ENCODE measurements around the gene VDR. TPM values are rescaled to one million over a fixed set of nuclear protein-coding genes. Genes with fewer than 3 reads are reported as not detected.

Gene VDR
- polyA plus RNA-seq, 3 donors from 2014 or later: 0.04 TPM; not detected in 2

GRCh38 chr12:47825173-47825639, 79.6 kb downstream of the VDR start:
- Mint-ChIP-seq H3K4me1 (peaks cover 23 to 41% of the 10 kb centered on the region in 2 donors), H3K27ac (peak overlapping the region in 3 of 6 donors; percentile 13 to 82 (median 57)), H3K27me3 (ENCODE audit: low read depth in 3 of 3) (peaks cover 0 to 10% (median 0%) of the 10 kb centered on the region in 3 donors), H3K9me3 (no peaks in the 10 kb centered on the region), H3K36me3 (no peaks in the 10 kb centered on the region), H3K4me3 (no peak overlapping the region)
- no peak for DNase-seq

- Mint-ChIP-seq H3K27ac (peak overlapping the region; percentile 13 to 82 (median 64)), H3K4me1 (peaks cover 25 to 44% of the 10 kb centered on the region in 2 donors), H3K4me3 (peak overlapping the region in 4 of 5 donors; percentile 7 to 46 (median 30)), H3K27me3 (ENCODE audit: low read depth in 3 of 3) (peaks cover 0 to 10% (median 0%) of the 10 kb centered on the region in 3 donors), H3K9me3 (no peaks in the 10 kb centered on the region), H3K36me3 (no peaks in the 10 kb centered on the region)
- no peak for DNase-seq
Measured at GRCh38 chr12:47824635-47825034, 80.2 kb downstream of the VDR start.

GRCh38 chr12:47824198-47824597, 80.6 kb downstream of the VDR start:
- Mint-ChIP-seq H3K27me3 (ENCODE audit: low read depth in 3 of 3) (peaks cover 0 to 10% (median 0%) of the 10 kb centered on the region in 3 donors), H3K36me3 (no peaks in the 10 kb centered on the region), H3K4me3 (peak overlapping the region in 4 of 5 donors; percentile 25 to 46 (median 39)), H3K9me3 (no peaks in the 10 kb centered on the region), H3K4me1 (peaks cover 25 to 44% of the 10 kb centered on the region in 2 donors), H3K27ac (peak overlapping the region; percentile 27 to 81 (median 64))
- DNase-seq: no peak

- Mint-ChIP-seq H3K9me3 (no peaks in the 10 kb centered on the region), H3K4me1 (peaks cover 27 to 47% of the 10 kb centered on the region in 2 donors), H3K27ac (peak overlapping the region in 5 of 6 donors; percentile 27 to 81 (median 64)), H3K4me3 (peak overlapping the region in 1 of 5 donors; percentile 49), H3K36me3 (no peaks in the 10 kb centered on the region), H3K27me3 (ENCODE audit: low read depth in 3 of 3) (peaks cover 3 to 17% (median 5%) of the 10 kb centered on the region in 3 donors)
- DNase-seq: no peak
Measured at GRCh38 chr12:47823422-47824086, 81.2 kb downstream of the VDR start.

- H3K4me1 Mint-ChIP-seq: peaks cover 34 to 53% of the 10 kb centered on the region in 2 donors
- H3K27ac Mint-ChIP-seq: no peak overlapping the region
- H3K27me3 Mint-ChIP-seq (ENCODE audit: low read depth in 3 of 3): peaks cover 8 to 17% (median 8%) of the 10 kb centered on the region in 3 donors
- no peaks in the 10 kb centered on the region for H3K36me3 Mint-ChIP-seq
- no peak for DNase-seq
- H3K9me3 Mint-ChIP-seq: no peaks in the 10 kb centered on the region
- H3K4me3 Mint-ChIP-seq: no peak overlapping the region
Measured at GRCh38 chr12:47822863-47823262, 81.9 kb downstream of the VDR start.

GRCh38 chr12:47822401-47822800, 82.4 kb downstream of the VDR start:
- H3K36me3 Mint-ChIP-seq: no peaks in the 10 kb centered on the region
- H3K27ac Mint-ChIP-seq: peak overlapping the region in 4 of 6 donors; percentile 15 to 88 (median 44)
- H3K27me3 Mint-ChIP-seq (ENCODE audit: low read depth in 3 of 3): peaks cover 8 to 17% (median 8%) of the 10 kb centered on the region in 3 donors
- H3K9me3 Mint-ChIP-seq: no peaks in the 10 kb centered on the region
- H3K4me3 Mint-ChIP-seq: peak overlapping the region in 2 of 5 donors; percentile 4 to 23
- H3K4me1 Mint-ChIP-seq: peaks cover 39 to 58% of the 10 kb centered on the region in 2 donors
- DNase-seq: no peak

DNA sequence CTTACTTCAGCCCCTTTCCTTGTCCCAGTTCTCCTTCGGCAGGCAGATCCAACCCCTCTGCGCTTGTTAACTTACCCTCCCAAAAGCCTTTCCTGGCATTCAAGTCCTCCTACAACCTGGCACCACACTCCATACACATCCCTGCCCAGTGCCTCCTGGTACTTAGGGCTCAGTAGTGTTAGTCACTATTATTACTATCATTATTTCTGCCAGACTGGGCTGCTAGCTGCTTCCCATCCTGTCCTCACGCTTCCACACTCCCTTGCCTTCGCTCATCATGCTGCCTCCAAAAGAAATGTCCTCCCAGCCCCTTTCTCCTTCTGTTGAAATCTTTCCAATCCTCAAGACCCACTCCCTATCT, 83.5 kb downstream of the VDR start:
- H3K27me3 Mint-ChIP-seq (ENCODE audit: low read depth in 3 of 3): peaks cover 8 to 17% (median 8%) of the 10 kb centered on the region in 3 donors
- DNase-seq: no peak
- no peaks in the 10 kb centered on the region for H3K36me3 Mint-ChIP-seq
- H3K4me1 Mint-ChIP-seq: peaks cover 49 to 69% of the 10 kb centered on the region in 2 donors
- peak overlapping the region in 5 of 6 donors; percentile 26 to 93 (median 75) for H3K27ac Mint-ChIP-seq
- no peaks in the 10 kb centered on the region for H3K9me3 Mint-ChIP-seq
- H3K4me3 Mint-ChIP-seq: peak overlapping the region; percentile 59 to 89 (median 86)

DNA sequence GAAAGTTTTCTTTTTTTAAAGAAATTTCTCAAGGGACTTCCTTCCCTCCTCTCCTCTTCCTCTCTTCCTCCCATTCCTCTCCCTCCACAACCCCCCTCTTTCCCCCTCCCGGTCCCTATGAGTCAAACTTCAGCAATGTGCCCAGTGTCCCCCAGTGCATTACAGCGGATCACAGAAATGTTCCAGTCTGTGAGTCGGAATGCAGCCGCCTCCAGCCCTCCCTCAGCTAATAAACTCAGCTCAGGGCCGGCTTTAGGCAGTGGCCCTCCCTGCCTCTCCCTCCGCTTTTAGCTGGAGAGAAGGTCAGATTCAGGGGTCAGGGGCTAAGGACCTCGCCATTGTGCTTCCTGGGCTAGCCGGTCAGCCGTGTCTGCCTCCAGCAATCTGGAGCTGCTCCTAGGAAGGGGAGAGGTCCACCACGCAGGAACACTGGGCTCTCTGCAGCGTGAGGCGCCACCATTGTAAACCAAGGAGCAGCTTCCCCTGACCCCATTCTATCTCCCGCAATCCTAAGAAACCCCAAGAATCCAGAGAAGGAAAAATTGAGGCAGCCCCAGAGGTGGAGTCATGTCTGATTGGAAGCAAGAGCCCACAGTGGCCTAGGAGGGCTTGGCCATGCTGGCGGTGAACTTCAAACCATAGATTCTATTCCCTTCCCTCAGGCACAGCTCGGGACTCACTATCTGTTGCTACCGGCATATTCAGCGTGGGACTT, 84.0 kb downstream of the VDR start:
- Mint-ChIP-seq H3K4me3 (peak overlapping the region; percentile 83 to 89 (median 87)), H3K36me3 (no peaks in the 10 kb centered on the region), H3K27me3 (ENCODE audit: low read depth in 3 of 3) (peaks cover 8 to 17% (median 8%) of the 10 kb centered on the region in 3 donors), H3K27ac (peak overlapping the region; percentile 88 to 95 (median 93)), H3K4me1 (peaks cover 55 to 74% of the 10 kb centered on the region in 2 donors), H3K9me3 (no peaks in the 10 kb centered on the region)
- no peak for DNase-seq

DNA sequence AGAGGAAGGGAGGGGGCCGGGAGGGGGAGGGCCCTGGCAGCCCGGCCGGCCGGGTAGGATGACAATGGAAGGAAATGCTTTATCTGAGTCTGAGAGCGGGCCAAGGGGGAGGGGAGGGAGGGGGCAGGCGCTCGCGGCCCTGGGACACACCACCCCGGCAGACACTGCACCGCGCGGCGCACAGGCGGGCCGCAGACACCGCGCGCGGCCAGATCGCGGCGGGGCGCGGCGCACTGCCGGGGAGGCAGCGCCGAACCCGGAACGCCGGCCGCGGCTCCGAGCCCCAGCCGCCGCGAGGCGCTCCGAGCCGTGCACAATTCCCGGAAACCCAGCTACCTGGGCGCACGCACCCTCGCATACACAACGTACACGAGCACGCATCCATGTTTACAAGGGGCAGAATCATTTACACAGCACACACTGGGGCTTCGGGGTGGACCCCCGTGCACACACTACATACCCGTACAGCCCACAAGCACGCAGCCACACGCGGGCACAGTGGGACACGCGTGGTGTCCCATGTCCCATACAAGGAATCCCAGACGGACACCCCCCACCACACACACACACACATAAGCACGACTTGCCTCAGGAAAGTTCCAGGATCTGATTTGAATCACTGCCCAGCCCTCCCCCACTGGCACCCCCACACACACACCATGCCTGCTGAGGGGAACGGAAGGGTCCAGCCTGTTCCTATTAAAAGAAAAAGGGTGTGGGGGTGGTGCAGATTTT, 84.7 kb downstream of the VDR start, which contains the start of gene HDAC7:
HDAC7 (minus strand) TSS at position 8 of the 735 bp plus-strand sequence. CDS start 118 bp downstream, outside the sequence.
- Mint-ChIP-seq H3K27ac (peak within 1 kb of the TSS; percentile 91 to 98 (median 94)), H3K9me3 (no peaks in the 10 kb centered on the region), H3K4me3 (peak within 1 kb of the TSS; percentile 86 to 94 (median 89)), H3K4me1 (peaks cover 62 to 79% of the 10 kb centered on the region in 2 donors), H3K27me3 (ENCODE audit: low read depth in 3 of 3) (peaks cover 8 to 17% (median 8%) of the 10 kb centered on the region in 3 donors), H3K36me3 (no peaks in the 10 kb centered on the region)
- DNase-seq: peak; percentile 68 to 69 (median 68)

GRCh38 chr12:47819138-47819895, 85.5 kb downstream of the VDR start:
- Mint-ChIP-seq H3K4me1 (peaks cover 62 to 79% of the 10 kb centered on the region in 2 donors), H3K36me3 (no peaks in the 10 kb centered on the region), H3K9me3 (no peaks in the 10 kb centered on the region), H3K4me3 (peak overlapping the region; percentile 78 to 94 (median 86)), H3K27ac (peak overlapping the region; percentile 74 to 98 (median 92)), H3K27me3 (ENCODE audit: low read depth in 3 of 3) (peaks cover 8 to 17% (median 8%) of the 10 kb centered on the region in 3 donors)
- DNase-seq: no peak

DNA sequence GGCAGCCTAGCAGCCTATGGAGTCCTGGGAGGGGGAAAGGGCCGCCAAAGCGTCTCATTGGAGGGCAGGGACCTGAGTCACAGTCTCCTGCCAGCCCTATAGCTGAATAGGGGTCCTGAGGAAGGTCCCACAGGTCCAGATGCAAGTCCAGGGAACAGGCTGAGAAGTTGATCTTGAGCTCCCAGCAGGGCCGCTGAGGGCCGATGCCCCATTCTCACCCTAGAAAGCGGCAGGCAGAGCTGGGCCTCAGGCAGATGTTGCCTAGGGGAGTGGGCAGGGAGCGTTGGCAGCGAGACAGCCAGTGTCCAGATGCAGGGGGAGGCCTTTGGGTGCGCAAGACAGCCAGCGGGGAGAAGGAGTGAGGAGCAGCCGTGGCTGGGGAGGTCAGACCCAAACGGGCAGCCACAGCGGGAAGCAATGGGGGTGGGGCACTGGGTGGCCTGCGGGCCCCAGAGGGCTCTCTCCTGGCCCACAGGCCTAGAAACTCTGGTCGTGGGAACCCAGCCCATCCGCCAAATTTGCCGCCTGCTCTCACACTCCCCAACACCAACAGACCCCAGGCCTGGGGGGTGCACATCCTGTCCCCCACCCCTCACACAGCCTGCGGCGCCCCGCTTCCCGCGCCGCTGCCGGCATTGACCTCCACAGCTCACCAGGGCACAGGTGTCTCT, 86.2 kb downstream of the VDR start:
- Mint-ChIP-seq H3K4me3 (peak overlapping the region; percentile 78 to 94 (median 86)), H3K27ac (peak overlapping the region; percentile 74 to 98 (median 92))

DNA sequence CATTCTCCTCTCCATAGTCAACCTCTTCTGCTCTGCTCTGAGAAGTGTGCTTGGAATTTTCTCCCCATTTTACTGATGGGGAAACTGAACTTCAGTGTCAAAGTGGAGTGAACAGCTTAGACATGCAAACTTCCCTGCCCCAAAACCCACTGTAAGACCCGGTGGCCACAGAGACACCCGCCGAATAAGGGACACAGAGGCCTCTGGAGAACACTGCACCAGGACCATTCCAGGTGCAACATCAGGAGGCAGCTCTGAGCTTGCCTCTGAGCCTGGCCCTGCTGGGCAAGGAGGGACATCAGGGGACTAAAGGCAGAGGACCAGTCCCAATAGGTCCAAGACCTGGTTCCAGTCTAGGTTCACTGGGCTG, 86.8 kb downstream of the VDR start:
- Mint-ChIP-seq H3K4me3 (peak overlapping the region; percentile 78 to 94 (median 86)), H3K27ac (peak overlapping the region; percentile 74 to 98 (median 92)), H3K9me3 (no peaks in the 10 kb centered on the region), H3K27me3 (ENCODE audit: low read depth in 3 of 3) (peaks cover 8 to 21% (median 8%) of the 10 kb centered on the region in 3 donors), H3K4me1 (peaks cover 68 to 79% of the 10 kb centered on the region in 2 donors), H3K36me3 (no peaks in the 10 kb centered on the region)
- no peak for DNase-seq

More for the DNA sequence above, 86.2 kb downstream of the VDR start:
- peak; percentile 78 to 82 (median 78) for DNase-seq
- Mint-ChIP-seq H3K9me3 (no peaks in the 10 kb centered on the region), H3K27me3 (ENCODE audit: low read depth in 3 of 3) (peaks cover 8 to 17% (median 8%) of the 10 kb centered on the region in 3 donors), H3K36me3 (no peaks in the 10 kb centered on the region), H3K4me1 (peaks cover 62 to 79% of the 10 kb centered on the region in 2 donors)

Data from immature natural killer cell (primary cell).